Keratinocyte (primary cell): ENCODE measurements around the gene ADPRS. TPM values are rescaled to one million over a fixed set of nuclear protein-coding genes. Genes with fewer than 3 reads are reported as not detected.

Source experiments
- DNase-seq: peaks from one replicate; pipeline ENCODE4 v3.0.0-alpha.2; 2011; ENCODE audit warnings: low read depth, missing footprints, low spot score
- FAIRE-seq: peaks from 2 replicates; lab custom pipeline; 2011; peaks lifted over from hg19 to GRCh38; lab: Jason Lieb, UNC
- H2AFZ ChIP-seq: 2 replicates; pipeline ENCODE4 v1.6.0; 2012; ENCODE audit warnings: low read length, control low read depth, inconsistent platforms; ENCODE audit not compliant: control insufficient read depth
- H3K27ac ChIP-seq: 2 replicates; pipeline ENCODE4 v1.5.1; 2011; ENCODE audit warnings: low read length; ENCODE audit not compliant: control insufficient read depth, insufficient read depth
- H3K27me3 ChIP-seq: 3 replicates; pipeline ENCODE4 v1.6.0; 2011; ENCODE audit warnings: low read length; ENCODE audit not compliant: control insufficient read depth, insufficient read depth; ENCODE audit errors: extremely low read depth
- H3K36me3 ChIP-seq, 2 experiments: 2 replicates in 1 of 2; 3 replicates in 1 of 2; pipeline ENCODE4 v1.5.1; 2011; ENCODE audit warnings: low read length in 2 of 2, mild to moderate bottlenecking in 1 of 2; ENCODE audit not compliant: control insufficient read depth in 2 of 2, insufficient read depth in 2 of 2; ENCODE audit errors: extremely low read depth in 1 of 2
- H3K4me1 ChIP-seq: 3 replicates; pipeline ENCODE4 v1.5.1; 2011; ENCODE audit warnings: low read length; ENCODE audit not compliant: control insufficient read depth, insufficient read depth; ENCODE audit errors: extremely low read depth
- H3K4me2 ChIP-seq: 3 replicates; pipeline ENCODE4 v1.6.0; 2011; ENCODE audit warnings: low read depth, low read length; ENCODE audit not compliant: control insufficient read depth, insufficient read depth; ENCODE audit errors: extremely low read depth
- H3K4me3 ChIP-seq, 3 experiments: fragments of 200-600 bp in 1 of 3; sonication (generic) in 1 of 3; 2 replicates in 2 of 3; 3 replicates in 1 of 3; pipeline ENCODE4 v1.5.1; 2011 to 2016; ENCODE audit warnings: low read length in 3 of 3, mild to moderate bottlenecking in 3 of 3, control low read depth in 2 of 3, inconsistent platforms in 1 of 3, low read depth in 1 of 3, mixed read lengths in 1 of 3, mixed run types in 1 of 3, moderate library complexity in 1 of 3; ENCODE audit not compliant: control insufficient read depth in 2 of 3, insufficient read depth in 2 of 3; ENCODE audit errors: extremely low read depth in 1 of 3
- H3K79me2 ChIP-seq: 2 replicates; pipeline ENCODE4 v1.6.0; 2012; ENCODE audit warnings: low read length; ENCODE audit not compliant: control insufficient read depth, insufficient read depth
- H3K9ac ChIP-seq: 3 replicates; pipeline ENCODE4 v1.6.0; 2011; ENCODE audit warnings: low read length; ENCODE audit not compliant: control insufficient read depth, insufficient read depth; ENCODE audit errors: extremely low read depth
- H3K9me1 ChIP-seq: 3 replicates; pipeline ENCODE4 v1.6.0; 2011; ENCODE audit warnings: low read length; ENCODE audit not compliant: control insufficient read depth, insufficient read depth; ENCODE audit errors: extremely low read depth
- H3K9me3 ChIP-seq: 2 replicates; pipeline ENCODE4 v1.5.1; 2012; ENCODE audit warnings: low read depth, low read length; ENCODE audit not compliant: control insufficient read depth
- H4K20me1 ChIP-seq: 3 replicates; pipeline ENCODE4 v1.6.0; 2011; ENCODE audit warnings: low read length; ENCODE audit not compliant: control insufficient read depth, insufficient read depth; ENCODE audit errors: extremely low read depth
- CTCF ChIP-seq, 3 experiments: IDR thresholded peaks in 1 of 3; conservative IDR thresholded peaks in 1 of 3; optimal IDR thresholded peaks in 1 of 3; 2 replicates in 2 of 3; 3 replicates in 1 of 3; pipeline versions ENCODE3 to v1.5.1; 2011; ENCODE audit warnings: low read length in 3 of 3, mild to moderate bottlenecking in 3 of 3, moderate library complexity in 2 of 3, control low read depth in 1 of 3, inconsistent platforms in 1 of 3; ENCODE audit not compliant: insufficient read depth in 2 of 3; ENCODE audit errors: extremely low read depth in 1 of 3
- EZH2 ChIP-seq: IDR thresholded peaks from one replicate; pipeline ENCODE4 v1.6.1; 2012; ENCODE audit warnings: inconsistent platforms, mild to moderate bottlenecking, low read length, moderate library complexity
- dilution Hi-C: fragments of 300-500 bp; cut with MboI; formaldehyde crosslinking; loops from one replicate; pipeline ENCODE4 v1.7.0; 2020; ENCODE audit warnings: low sequenced_read_pairs; ENCODE audit not compliant: extremely low pct_ligation_motif_present
- polyA plus RNA-seq, 5 experiments: library from polyadenylated mRNA; depleted of rRNA in 3 of 5; stranded (reverse) in 3 of 5; stranded (forward) in 1 of 5; unstranded in 1 of 5; fragments of >200 nt; gene quantifications; 1 replicate in 1 of 5; 2 replicates in 3 of 5; 3 replicates in 1 of 5; pipeline versions ENCODE4 v1.2.1 to v1.2.3, GENCODE V29; 2011 to 2012; ENCODE audit warnings: missing spikeins in 2 of 5, low read depth in 1 of 5, low replicate concordance in 1 of 5

ADPRS gene
- polyA plus RNA-seq, 1 donor (not counting 4 experiments of a cell fraction or from before 2014, with no cell fraction given), result 33.1 TPM

GRCh38 chr1:36094621-36095061 is 5.9 kb downstream of the ADPRS start:
- DNase-seq (no peak), FAIRE-seq (no peak)
- Histone ChIP-seq H3K4me1 (peaks cover 5% of the 10 kb centered on the region), H3K36me3 (peaks cover 32 to 46% of the 10 kb centered on the region in 2 experiments), H3K27ac (no peak overlapping the region), H2AFZ (no peak overlapping the region), H4K20me1 (no peaks in the 10 kb centered on the region), H3K4me3 (no peak overlapping the region), H3K9me1 (peaks cover 2% of the 10 kb centered on the region), H3K9me3 (no peaks in the 10 kb centered on the region), H3K27me3 (no peaks in the 10 kb centered on the region), H3K4me2 (no peak overlapping the region), H3K79me2 (peaks cover 25% of the 10 kb centered on the region), H3K9ac (no peak overlapping the region)
- TF ChIP-seq CTCF (optimal IDR thresholded peaks at IDR 0.05 in 1 of 3, IDR thresholded peaks at IDR 0.05 in 1 of 3, conservative IDR thresholded peaks at IDR 0.05 in 1 of 3; ENCODE audit: extremely low read depth in 1 of 3, insufficient read depth in 2 of 3, low read length in 3 of 3), result no peak
- TF ChIP-seq EZH2, result no peak
- dilution Hi-C loops, result no loop called here

GRCh38 chr1:36095760-36096405 is 7.2 kb downstream of the ADPRS start:
- Histone ChIP-seq H3K4me1 (peaks cover 3% of the 10 kb centered on the region), H3K4me3 (no peak overlapping the region), H3K9me3 (no peaks in the 10 kb centered on the region), H3K27me3 (no peaks in the 10 kb centered on the region), H3K36me3 (peaks cover 32 to 44% of the 10 kb centered on the region in 2 experiments), H3K9me1 (peaks cover 2% of the 10 kb centered on the region), H3K79me2 (peaks cover 13% of the 10 kb centered on the region), H3K4me2 (no peak overlapping the region), H2AFZ (no peak overlapping the region), H4K20me1 (no peaks in the 10 kb centered on the region), H3K27ac (no peak overlapping the region), H3K9ac (no peak overlapping the region)
- dilution Hi-C loops, result no loop called here
- FAIRE-seq (no peak), DNase-seq (no peak)
- TF ChIP-seq EZH2 (no peak), CTCF (optimal IDR thresholded peaks at IDR 0.05 in 1 of 3, IDR thresholded peaks at IDR 0.05 in 1 of 3, conservative IDR thresholded peaks at IDR 0.05 in 1 of 3; ENCODE audit: extremely low read depth in 1 of 3, insufficient read depth in 2 of 3, low read length in 3 of 3) (no peak)
